KMS-11 (cell line): ENCODE data around the gene TOX2.

Experiments
- H2AFZ ChIP-seq: fragments of 200-600 bp; sonication (generic); 2 replicates; pipeline ENCODE4 v1.6.1; 2016; ENCODE audit warnings: antibody characterized with exemption, mixed run types, low read depth
- H3K27ac ChIP-seq: fragments of 200-600 bp; sonication (generic); 2 replicates; pipeline ENCODE4 v1.6.1; 2016; ENCODE audit warnings: mild to moderate bottlenecking, mixed run types
- H3K27me3 ChIP-seq: fragments of 200-600 bp; sonication (generic); 2 replicates; pipeline ENCODE4 v1.6.1; 2017; ENCODE audit warnings: mild to moderate bottlenecking, low read depth, mixed run types, moderate library complexity; ENCODE audit not compliant: insufficient read depth
- H3K36me3 ChIP-seq: fragments of 200-600 bp; sonication (generic); 2 replicates; pipeline ENCODE4 v1.6.1; 2017; ENCODE audit warnings: mild to moderate bottlenecking, mixed run types; ENCODE audit not compliant: insufficient read depth
- H3K4me1 ChIP-seq: fragments of 200-600 bp; sonication (generic); 2 replicates; pipeline ENCODE4 v1.6.1; 2016; ENCODE audit warnings: mild to moderate bottlenecking, low read depth, mixed run types; ENCODE audit not compliant: poor library complexity, severe bottlenecking
- H3K4me2 ChIP-seq: fragments of 200-600 bp; sonication (generic); 2 replicates; pipeline ENCODE4 v1.7.0; 2016; ENCODE audit warnings: mild to moderate bottlenecking, mixed run types
- H3K4me3 ChIP-seq: fragments of 200-600 bp; sonication (generic); IDR thresholded peaks from 2 replicates; pipeline ENCODE4 v1.6.1; 2017; ENCODE audit warnings: low read depth, low read length, mixed read lengths; ENCODE audit not compliant: insufficient read depth
- H3K79me2 ChIP-seq: fragments of 200-600 bp; sonication (generic); 2 replicates; pipeline ENCODE4 v1.6.1; 2016; ENCODE audit warnings: low read depth, mixed run types; ENCODE audit not compliant: insufficient read depth
- H3K9ac ChIP-seq: fragments of 200-600 bp; sonication (generic); 2 replicates; pipeline ENCODE4 v1.6.1; 2016; ENCODE audit warnings: mild to moderate bottlenecking, mixed run types
- H4K20me1 ChIP-seq: fragments of 200-600 bp; sonication (generic); 2 replicates; pipeline ENCODE4 v1.6.1; 2016; ENCODE audit warnings: mild to moderate bottlenecking, mixed run types; ENCODE audit not compliant: insufficient read depth
- TF ChIP-seq, protein P1 (sequence below): fragments of 200-600 bp; sonication (generic); conservative IDR thresholded peaks from 2 replicates; pipeline ENCODE4 v1.6.1; 2017; ENCODE audit warnings: low read depth, mild to moderate bottlenecking, antibody characterized with exemption, low read length, moderate library complexity, mixed read lengths

TOX2 gene

DNA sequence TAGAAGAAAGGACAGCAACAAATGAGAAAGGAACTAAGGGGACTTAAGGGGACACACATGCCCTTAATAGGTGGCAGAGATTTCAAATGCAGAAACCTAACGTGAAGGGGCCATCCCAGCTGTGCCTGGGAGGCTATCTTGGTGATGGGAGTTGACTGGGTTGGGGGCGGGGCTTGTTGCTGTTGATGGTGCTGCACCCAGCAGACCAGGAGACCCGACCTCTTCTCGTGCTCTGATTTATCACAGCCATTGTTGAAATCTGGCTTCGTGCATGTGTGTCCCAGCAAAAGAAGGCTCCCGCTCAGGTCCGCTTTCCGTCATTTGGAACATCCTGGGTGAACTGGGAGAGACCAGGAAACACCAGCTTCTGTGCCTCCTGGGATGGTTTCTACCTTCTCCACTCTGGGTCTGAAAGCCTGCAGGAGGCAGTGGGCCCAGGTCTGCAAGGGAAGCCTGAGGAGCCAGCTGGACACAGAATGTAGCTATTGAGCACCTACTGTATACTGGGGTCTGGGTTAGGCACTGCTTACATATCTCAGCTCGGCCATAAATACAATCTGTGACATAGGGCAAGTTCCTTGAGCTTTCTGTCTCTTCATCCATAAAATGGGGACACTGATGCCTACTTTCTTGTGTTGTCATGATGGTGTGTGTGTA is 32.1 kb downstream of the TOX2 start:
- Histone ChIP-seq H3K4me2 (peak overlapping the region; percentile 92; the same call in 1 of the 2 replicates), H4K20me1 (no peaks in the 10 kb centered on the region)

DNA sequence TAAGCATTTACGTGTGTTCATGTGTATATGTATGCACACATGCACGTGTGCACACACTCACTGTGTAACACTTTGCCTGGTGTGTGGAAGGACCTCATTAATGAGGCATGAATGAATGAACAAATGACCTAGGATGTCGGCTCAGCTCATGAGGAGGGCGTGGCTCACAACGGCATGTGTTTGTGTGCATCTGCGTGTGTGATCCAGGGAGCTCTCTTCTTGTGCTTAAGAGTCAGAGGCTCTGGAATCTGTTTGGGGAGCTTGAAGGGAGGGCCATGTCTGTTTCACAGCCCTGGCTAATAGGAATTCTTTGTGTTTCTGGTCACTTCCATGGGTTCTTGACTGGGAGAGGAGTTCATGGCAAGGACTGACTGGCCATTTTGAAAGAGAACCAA is 32.7 kb downstream of the TOX2 start:
- TF ChIP-seq, protein P1, sequence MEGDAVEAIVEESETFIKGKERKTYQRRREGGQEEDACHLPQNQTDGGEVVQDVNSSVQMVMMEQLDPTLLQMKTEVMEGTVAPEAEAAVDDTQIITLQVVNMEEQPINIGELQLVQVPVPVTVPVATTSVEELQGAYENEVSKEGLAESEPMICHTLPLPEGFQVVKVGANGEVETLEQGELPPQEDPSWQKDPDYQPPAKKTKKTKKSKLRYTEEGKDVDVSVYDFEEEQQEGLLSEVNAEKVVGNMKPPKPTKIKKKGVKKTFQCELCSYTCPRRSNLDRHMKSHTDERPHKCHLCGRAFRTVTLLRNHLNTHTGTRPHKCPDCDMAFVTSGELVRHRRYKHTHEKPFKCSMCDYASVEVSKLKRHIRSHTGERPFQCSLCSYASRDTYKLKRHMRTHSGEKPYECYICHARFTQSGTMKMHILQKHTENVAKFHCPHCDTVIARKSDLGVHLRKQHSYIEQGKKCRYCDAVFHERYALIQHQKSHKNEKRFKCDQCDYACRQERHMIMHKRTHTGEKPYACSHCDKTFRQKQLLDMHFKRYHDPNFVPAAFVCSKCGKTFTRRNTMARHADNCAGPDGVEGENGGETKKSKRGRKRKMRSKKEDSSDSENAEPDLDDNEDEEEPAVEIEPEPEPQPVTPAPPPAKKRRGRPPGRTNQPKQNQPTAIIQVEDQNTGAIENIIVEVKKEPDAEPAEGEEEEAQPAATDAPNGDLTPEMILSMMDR: no peak
- Histone ChIP-seq H3K36me3 (no peaks in the 10 kb centered on the region), H2AFZ (no peak overlapping the region), H3K79me2 (peaks cover 77% of the 10 kb centered on the region), H3K27me3 (no peaks in the 10 kb centered on the region), H4K20me1 (no peaks in the 10 kb centered on the region), H3K4me1 (peaks cover 100% of the 10 kb centered on the region), H3K9ac (no peak overlapping the region), H3K27ac (peak overlapping the region; percentile 82; the same call in 1 of the 2 replicates), H3K4me2 (peak overlapping the region; percentile 92; the same call in 1 of the 2 replicates), H3K4me3 (no peak overlapping the region)

More for the DNA sequence above, 32.1 kb downstream of the TOX2 start:
- Histone ChIP-seq H3K4me3 (no peak overlapping the region), H3K27me3 (no peaks in the 10 kb centered on the region), H3K36me3 (no peaks in the 10 kb centered on the region), H3K4me1 (peaks cover 100% of the 10 kb centered on the region), H2AFZ (no peak overlapping the region), H3K27ac (no peak overlapping the region; the same call in 1 of the 2 replicates), H3K79me2 (peaks cover 77% of the 10 kb centered on the region), H3K9ac (no peak overlapping the region)
- TF ChIP-seq, protein P1: no peak

DNA sequence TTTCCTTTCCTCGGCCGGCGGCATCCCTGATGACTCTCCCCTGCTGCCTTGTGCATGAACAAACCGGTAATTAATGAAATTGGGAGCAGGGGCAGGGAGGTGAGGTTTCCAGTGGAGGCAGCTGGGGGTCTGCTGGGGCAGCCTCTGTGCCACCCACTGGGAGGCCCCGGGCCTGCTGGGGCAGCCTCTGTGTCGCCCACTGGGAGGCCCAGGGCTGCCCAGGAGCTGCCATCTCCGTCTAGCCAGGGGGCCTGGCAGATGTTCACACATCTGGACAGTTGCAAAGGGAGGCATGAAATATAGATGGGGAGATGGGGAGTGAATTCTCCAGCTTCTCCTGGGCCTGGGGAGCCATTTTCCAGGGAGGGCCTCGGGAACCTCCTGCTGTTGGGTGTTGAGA is 33.8 kb downstream of the TOX2 start:
- Histone ChIP-seq H3K9ac (0 out of 2 replicates have a peak overlapping the region, but pooled peaks have one; percentile 2), H3K36me3 (no peaks in the 10 kb centered on the region), H3K27ac (peak overlapping the region; percentile 82), H3K4me3 (no peak overlapping the region), H3K4me2 (peak overlapping the region; percentile 92), H3K27me3 (no peaks in the 10 kb centered on the region), H3K79me2 (peaks cover 81% of the 10 kb centered on the region), H3K4me1 (peaks cover 100% of the 10 kb centered on the region), H2AFZ (no peak overlapping the region), H4K20me1 (no peaks in the 10 kb centered on the region)
- TF ChIP-seq, protein P1: no peak

DNA sequence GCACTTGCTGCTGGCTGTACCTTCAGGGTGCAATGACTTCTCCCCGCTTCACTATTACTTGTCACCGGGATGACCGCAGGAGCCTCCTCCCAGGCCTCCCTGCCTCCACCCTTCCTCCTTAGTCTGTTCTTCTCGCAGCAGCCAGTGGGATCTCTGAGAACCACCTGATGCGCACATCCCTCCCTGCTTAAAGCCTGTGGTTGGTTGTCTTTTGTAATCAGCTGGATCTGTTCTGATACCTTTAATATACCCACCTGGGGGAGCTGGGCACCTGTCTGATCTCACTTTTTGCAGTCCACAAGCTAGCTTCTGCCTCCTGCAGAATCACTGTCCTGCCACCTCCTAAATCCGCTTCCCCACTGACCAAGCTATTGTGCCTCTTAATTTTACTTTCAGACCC is 34.6 kb downstream of the TOX2 start:
- H3K4me1 ChIP-seq: peaks cover 100% of the 10 kb centered on the region
- H3K36me3 ChIP-seq: no peaks in the 10 kb centered on the region
- H4K20me1 ChIP-seq: no peaks in the 10 kb centered on the region
- H3K79me2 ChIP-seq: peaks cover 81% of the 10 kb centered on the region
- peak overlapping the region; percentile 41 for H3K9ac ChIP-seq
- H3K4me3 ChIP-seq: no peak overlapping the region
- H3K4me2 ChIP-seq: peak overlapping the region; percentile 92
- no peak overlapping the region for H2AFZ ChIP-seq
- TF ChIP-seq, protein P1: no peak
- no peaks in the 10 kb centered on the region for H3K27me3 ChIP-seq
- peak overlapping the region; percentile 82 for H3K27ac ChIP-seq
